GM12891 (cell line): ENCODE measurements around the gene ZNF786.

Experiments
- PAX5 ChIP-seq: IDR thresholded peaks from 2 replicates; pipeline ENCODE4 v1.6.1; 2011; ENCODE audit warnings: low read length, moderate library complexity, mild to moderate bottlenecking; ENCODE audit not compliant: insufficient read depth, severe bottlenecking
- POLR2A ChIP-seq: IDR thresholded peaks from 2 replicates; pipeline ENCODE4 v1.6.1; 2011; ENCODE audit warnings: low read depth, low read length, control low read depth
- POLR2AphosphoS5 ChIP-seq: IDR thresholded peaks from 2 replicates; pipeline ENCODE4 v1.6.1; 2011; ENCODE audit warnings: low read depth, low read length, control low read depth
- POU2F2 ChIP-seq: IDR thresholded peaks from 2 replicates; pipeline ENCODE4 v1.6.1; 2011; ENCODE audit warnings: low read depth, mild to moderate bottlenecking, control low read depth, low read length, moderate library complexity
- SPI1 ChIP-seq: IDR thresholded peaks from 2 replicates; pipeline ENCODE4 v1.6.1; 2011; ENCODE audit warnings: low read depth, low read length, control low read depth
- TAF1 ChIP-seq: IDR thresholded peaks from 2 replicates; pipeline ENCODE4 v1.6.1; 2011; ENCODE audit warnings: low read depth, low read length, control low read depth

GRCh38 chr7:149126662-149127266 is 36.2 kb upstream of the ZNF786 start:
- TF ChIP-seq POLR2AphosphoS5, result peak; percentile 21
- peak; percentile 9 for TF ChIP-seq POLR2A
- peak; percentile 7; the same call in 1 of the 2 replicates for TF ChIP-seq TAF1
- no peak for TF ChIP-seq SPI1
- TF ChIP-seq PAX5, result no peak
- no peak for TF ChIP-seq POU2F2
